HUES6 (cell line): ENCODE results near the gene LRRC74A.

Source experiments
- H3K27ac ChIP-seq: 2 replicates; pipeline ENCODE4 v1.7.0; 2013; ENCODE audit warnings: low read depth, mild to moderate bottlenecking, low read length, inconsistent platforms
- H3K27me3 ChIP-seq: 2 replicates; pipeline ENCODE4 v1.6.1; 2013; ENCODE audit warnings: low read length; ENCODE audit not compliant: control insufficient read depth, insufficient read depth
- H3K36me3 ChIP-seq: 2 replicates; pipeline ENCODE4 v1.6.1; 2013; ENCODE audit warnings: low read length; ENCODE audit not compliant: control insufficient read depth, insufficient read depth
- H3K4me1 ChIP-seq: 2 replicates; pipeline ENCODE4 v1.6.1; 2013; ENCODE audit warnings: low read length; ENCODE audit not compliant: control insufficient read depth, insufficient read depth
- H3K4me3 ChIP-seq: 2 replicates; pipeline ENCODE4 v1.5.1; 2013; ENCODE audit warnings: low read depth, low read length
- H3K9ac ChIP-seq: one replicate; pipeline ENCODE4 v1.6.1; 2013; ENCODE audit warnings: mild to moderate bottlenecking, low read length
- H3K9me3 ChIP-seq: 2 replicates; pipeline ENCODE4 v1.6.1; 2013; ENCODE audit warnings: low read depth, low read length; ENCODE audit not compliant: control insufficient read depth, insufficient read depth

LRRC74A gene

GRCh38 chr14:76810525-76810924 is 15.7 kb upstream of the LRRC74A start:
- Histone ChIP-seq H3K27me3 (no peaks in the 10 kb centered on the region), H3K9me3 (no peaks in the 10 kb centered on the region), H3K27ac (no peak overlapping the region), H3K4me1 (peaks cover 11% of the 10 kb centered on the region), H3K36me3 (peaks cover 40% of the 10 kb centered on the region), H3K4me3 (no peak overlapping the region), H3K9ac (no peak overlapping the region)

GRCh38 chr14:76810953-76811400 is 15.2 kb upstream of the LRRC74A start:
- Histone ChIP-seq H3K4me3 (peak overlapping the region; percentile 92), H3K9ac (no peak overlapping the region), H3K4me1 (peaks cover 11% of the 10 kb centered on the region), H3K27ac (no peak overlapping the region), H3K27me3 (no peaks in the 10 kb centered on the region), H3K36me3 (peaks cover 35% of the 10 kb centered on the region), H3K9me3 (no peaks in the 10 kb centered on the region)

GRCh38 chr14:76811561-76811960 is 14.6 kb upstream of the LRRC74A start:
- H3K9me3 ChIP-seq: no peaks in the 10 kb centered on the region
- H3K27ac ChIP-seq: no peak overlapping the region
- peaks cover 30% of the 10 kb centered on the region for H3K36me3 ChIP-seq
- H3K9ac ChIP-seq: no peak overlapping the region
- H3K4me3 ChIP-seq: peak overlapping the region; percentile 92
- peaks cover 5% of the 10 kb centered on the region; the same call in 1 of the 2 replicates for H3K27me3 ChIP-seq
- H3K4me1 ChIP-seq: peaks cover 11% of the 10 kb centered on the region

GRCh38 chr14:76812093-76812421 is 14.2 kb upstream of the LRRC74A start:
- Histone ChIP-seq H3K36me3 (peaks cover 25% of the 10 kb centered on the region), H3K9me3 (no peaks in the 10 kb centered on the region), H3K27me3 (peaks cover 9% of the 10 kb centered on the region; the same call in 1 of the 2 replicates), H3K4me1 (peaks cover 11% of the 10 kb centered on the region), H3K27ac (peak overlapping the region; percentile 30; the same call in 1 of the 2 replicates), H3K9ac (peak overlapping the region; percentile 69), H3K4me3 (peak overlapping the region; percentile 92)

- Histone ChIP-seq H3K27me3 (peaks cover 16% of the 10 kb centered on the region; the same call in 1 of the 2 replicates), H3K9me3 (no peaks in the 10 kb centered on the region), H3K36me3 (peaks cover 18% of the 10 kb centered on the region), H3K4me1 (peaks cover 11% of the 10 kb centered on the region), H3K4me3 (peak within 1 kb of the TSS; percentile 92), H3K27ac (peak within 1 kb of the TSS; percentile 30; the same call in 1 of the 2 replicates), H3K9ac (peak within 1 kb of the TSS; percentile 69)
Observed at GRCh38 chr14:76812422-76813383, 13.5 kb upstream of the LRRC74A start, which contains the start of gene ANGEL1. Gene ANGEL1, minus strand, starts transcription at chr14:76812882. Its CDS starts 55 bp downstream, at chr14:76812827.

- no peak overlapping the region for H3K9ac ChIP-seq
Observed at GRCh38 chr14:76814726-76815645, 11.2 kb upstream of the LRRC74A start.

GRCh38 chr14:76820700-76821099 is 5.5 kb upstream of the LRRC74A start:
- Histone ChIP-seq H3K4me1 (no peaks in the 10 kb centered on the region), H3K4me3 (no peak overlapping the region), H3K27me3 (peaks cover 22% of the 10 kb centered on the region; the same call in 1 of the 2 replicates), H3K9ac (no peak overlapping the region), H3K9me3 (no peaks in the 10 kb centered on the region; the same call in 1 of the 2 replicates), H3K36me3 (no peaks in the 10 kb centered on the region), H3K27ac (no peak overlapping the region)

More at GRCh38 chr14:76814726-76815645, 11.2 kb upstream of the LRRC74A start:
- peaks cover 11% of the 10 kb centered on the region for H3K4me1 ChIP-seq
- H3K36me3 ChIP-seq: no peaks in the 10 kb centered on the region
- H3K9me3 ChIP-seq: no peaks in the 10 kb centered on the region
- H3K27me3 ChIP-seq: peaks cover 22% of the 10 kb centered on the region; the same call in 1 of the 2 replicates
- no peak overlapping the region for H3K27ac ChIP-seq
- no peak overlapping the region for H3K4me3 ChIP-seq

- Histone ChIP-seq H3K27ac (no peak overlapping the region), H3K4me1 (peaks cover 24% of the 10 kb centered on the region), H3K4me3 (no peak overlapping the region), H3K9me3 (no peaks in the 10 kb centered on the region; the same call in 1 of the 2 replicates), H3K27me3 (no peaks in the 10 kb centered on the region), H3K36me3 (no peaks in the 10 kb centered on the region), H3K9ac (no peak overlapping the region)
Observed at GRCh38 chr14:76827696-76828296, 1.6 kb downstream of the LRRC74A start.

GRCh38 chr14:76828339-76829012 is 2.3 kb downstream of the LRRC74A start:
- no peaks in the 10 kb centered on the region for H3K9me3 ChIP-seq
- H3K36me3 ChIP-seq: no peaks in the 10 kb centered on the region
- no peak overlapping the region for H3K27ac ChIP-seq
- H3K27me3 ChIP-seq: no peaks in the 10 kb centered on the region
- H3K9ac ChIP-seq: no peak overlapping the region
- H3K4me1 ChIP-seq: peaks cover 24% of the 10 kb centered on the region
- no peak overlapping the region for H3K4me3 ChIP-seq

- no peaks in the 10 kb centered on the region for H3K27me3 ChIP-seq
- H3K27ac ChIP-seq: no peak overlapping the region
- peaks cover 24% of the 10 kb centered on the region for H3K4me1 ChIP-seq
- H3K9ac ChIP-seq: no peak overlapping the region
- no peaks in the 10 kb centered on the region for H3K9me3 ChIP-seq
- no peak overlapping the region for H3K4me3 ChIP-seq
- H3K36me3 ChIP-seq: no peaks in the 10 kb centered on the region
Observed at GRCh38 chr14:76829013-76829365, 2.8 kb downstream of the LRRC74A start.
